AG04449 (cell line): ENCODE results near the gene TEX29.

Source experiments
- CTCF ChIA-PET: fragments of 350-600 bp; formaldehyde crosslinking; extraction: SDS; loops from one replicate; lab custom pipeline; 2021; ENCODE audit warnings: antibody characterized with exemption; lab: Yijun Ruan, JAX
- POLR2A ChIA-PET: fragments of 400-600, 350-600 bp; formaldehyde crosslinking; extraction: SDS; loops from one replicate; lab custom pipeline; 2020; ENCODE audit warnings: antibody characterized with exemption, inconsistent platforms; lab: Yijun Ruan, JAX
- DNase-seq: peaks from one replicate; pipeline ENCODE4 v3.0.0-alpha.2; 2010; ENCODE audit warnings: low read depth, low spot score
- H3K4me3 ChIP-seq: 2 replicates; pipeline ENCODE4 v1.5.1; 2011; ENCODE audit warnings: low read depth, mild to moderate bottlenecking, control low read depth, low read length
- CTCF ChIP-seq: IDR thresholded peaks from one replicate; pipeline ENCODE4 v1.5.1; 2011; ENCODE audit warnings: mild to moderate bottlenecking, moderate library complexity, low read length, control low read depth, inconsistent platforms; ENCODE audit not compliant: insufficient read depth; ENCODE audit errors: missing control alignments

Gene TEX29

GRCh38 chr13:111356795-111357194 is 36.4 kb downstream of the TEX29 start:
- no peak for DNase-seq
- CTCF ChIA-PET: interaction anchor here (0.7 kb wide), 1 partner anchor 72 kb away, joined by 3 read pairs; no protein-coding TSS in a partner anchor
- TF ChIP-seq CTCF: no peak

GRCh38 chr13:111359237-111359915 is 38.9 kb downstream of the TEX29 start:
- DNase-seq: no peak
- POLR2A ChIA-PET: no interaction called here
- no peak for TF ChIP-seq CTCF
- CTCF ChIA-PET: no interaction called here
- H3K4me3 ChIP-seq: no peak overlapping the region

More at GRCh38 chr13:111356795-111357194, 36.4 kb downstream of the TEX29 start:
- POLR2A ChIA-PET: interaction anchor here (0.6 kb wide), 1 partner anchor 14 kb away, joined by 4 read pairs; no protein-coding TSS in a partner anchor
- H3K4me3 ChIP-seq: no peak overlapping the region

GRCh38 chr13:111359930-111360329 is 39.5 kb downstream of the TEX29 start:
- TF ChIP-seq CTCF: no peak
- POLR2A ChIA-PET: no interaction called here
- H3K4me3 ChIP-seq: no peak overlapping the region
- no peak for DNase-seq
- CTCF ChIA-PET: no interaction called here

- CTCF ChIA-PET: no interaction called here
- POLR2A ChIA-PET: no interaction called here
- DNase-seq: no peak
- H3K4me3 ChIP-seq: no peak overlapping the region
- no peak for TF ChIP-seq CTCF
These were observed 40.0 kb downstream of the TEX29 start for GRCh38 chr13:111360452-111360851.

GRCh38 chr13:111361046-111361872 is 40.8 kb downstream of the TEX29 start:
- no peak for TF ChIP-seq CTCF
- no peak for DNase-seq
- ChIA-PET CTCF (no interaction called here), POLR2A (no interaction called here)
- H3K4me3 ChIP-seq: no peak overlapping the region

- no peak for DNase-seq
- POLR2A ChIA-PET: no interaction called here
These were observed 41.6 kb downstream of the TEX29 start for GRCh38 chr13:111361873-111362648.

More at GRCh38 chr13:111361873-111362648, 41.6 kb downstream of the TEX29 start:
- TF ChIP-seq CTCF: no peak
- CTCF ChIA-PET: no interaction called here
- H3K4me3 ChIP-seq: no peak overlapping the region
